Ishikawa (cell line): Measurements from ENCODE around the gene TBC1D19.

Experiments
- CEBPB ChIP-seq: IDR thresholded peaks from 2 replicates; pipeline ENCODE4 v1.6.1; 2012
- CREB1 ChIP-seq: IDR thresholded peaks from 2 replicates; pipeline ENCODE4 v1.6.1; 2012; ENCODE audit warnings: low read depth
- EGR1 ChIP-seq: IDR thresholded peaks from 2 replicates; pipeline ENCODE4 v1.6.1; 2012
- EP300 ChIP-seq: IDR thresholded peaks from 2 replicates; pipeline ENCODE4 v1.6.1; 2012; ENCODE audit warnings: borderline replicate concordance
- FOXM1 ChIP-seq: IDR thresholded peaks from 2 replicates; pipeline ENCODE4 v1.6.1; 2012; ENCODE audit warnings: low read depth, borderline replicate concordance
- RAD21 ChIP-seq: IDR thresholded peaks from 2 replicates; pipeline ENCODE4 v1.6.1; 2012; ENCODE audit warnings: low read depth
- REST ChIP-seq: IDR thresholded peaks from 2 replicates; pipeline ENCODE4 v1.6.1; 2012; ENCODE audit warnings: low read depth, mild to moderate bottlenecking
- TAF1 ChIP-seq: IDR thresholded peaks from 2 replicates; pipeline ENCODE4 v1.6.1; 2012; ENCODE audit warnings: low read depth, mild to moderate bottlenecking
- USF1 ChIP-seq: IDR thresholded peaks from 2 replicates; pipeline ENCODE4 v1.6.1; 2012
- YY1 ChIP-seq: IDR thresholded peaks from 2 replicates; pipeline ENCODE4 v1.6.1; 2012; ENCODE audit warnings: low read depth
- TF ChIP-seq, protein P1 (sequence below): IDR thresholded peaks from 2 replicates; pipeline ENCODE4 v1.6.1; 2012

DNA sequence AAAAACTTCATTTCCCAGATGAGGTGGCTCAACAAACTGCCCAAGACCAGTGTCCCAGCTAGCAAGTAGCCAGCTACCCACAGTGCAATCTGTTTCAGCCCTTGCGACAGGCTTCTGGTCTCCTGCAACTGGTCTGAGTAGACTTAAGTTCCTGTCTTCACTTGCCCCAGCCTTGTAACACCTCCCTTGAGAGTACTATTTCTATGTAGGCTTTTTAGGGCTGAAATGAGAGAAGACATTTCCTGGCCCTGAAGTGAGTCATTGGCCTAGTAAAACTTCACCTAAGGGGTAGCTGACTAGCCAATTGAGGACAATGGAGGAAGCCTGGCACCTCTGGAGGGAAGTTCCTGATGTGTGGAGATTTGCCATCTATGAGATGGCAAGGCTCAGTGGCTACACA is 196.7 kb downstream of the TBC1D19 start:
- no peak for TF ChIP-seq CEBPB
- TF ChIP-seq RAD21: no peak
- no peak for TF ChIP-seq EP300
- TF ChIP-seq CREB1: no peak
- TF ChIP-seq YY1: no peak
- no peak for TF ChIP-seq EGR1
- no peak for TF ChIP-seq FOXM1
- no peak for TF ChIP-seq TAF1
- TF ChIP-seq, protein P1, sequence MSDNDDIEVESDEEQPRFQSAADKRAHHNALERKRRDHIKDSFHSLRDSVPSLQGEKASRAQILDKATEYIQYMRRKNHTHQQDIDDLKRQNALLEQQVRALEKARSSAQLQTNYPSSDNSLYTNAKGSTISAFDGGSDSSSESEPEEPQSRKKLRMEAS: no peak
- TF ChIP-seq USF1: no peak
- no peak for TF ChIP-seq REST
